ENCODE results near the gene LGALS7.
"Not testable (repeated sequence)": the region's sequence is repeated elsewhere in the genome, so short reads cannot be mapped to it uniquely, and the experiment has no call there.

Gene LGALS7

GRCh38 chr19:38813323-38813722 lies 40.0 kb upstream of the LGALS7 start:
- no peak for TF ChIP-seq CTCF (conservative IDR thresholded peaks at IDR 0.05; ENCODE audit: low read depth, low read length)
- no peak overlapping the region for H3K4me3 ChIP-seq (ENCODE audit: low read length)
- DNase-seq (ENCODE audit: low read depth) = no peak

- no peak within 1 kb of the TSS for H3K4me3 ChIP-seq (ENCODE audit: low read length)
- TF ChIP-seq CTCF (conservative IDR thresholded peaks at IDR 0.05; ENCODE audit: low read depth, low read length) = no peak
- DNase-seq (ENCODE audit: low read depth) = no peak
These were observed 39.6 kb upstream of the LGALS7 start, which contains the start of gene LGALS4 for GRCh38 chr19:38812841-38813320. Gene LGALS4 (minus strand): TSS chr19:38812945. CDS start chr19:38812886, 59 bp downstream.

- H3K4me3 ChIP-seq (ENCODE audit: low read length) = no peak overlapping the region
- no peak for DNase-seq (ENCODE audit: low read depth)
- TF ChIP-seq CTCF (conservative IDR thresholded peaks at IDR 0.05; ENCODE audit: low read depth, low read length) = no peak
These were observed 38.9 kb upstream of the LGALS7 start for GRCh38 chr19:38812009-38812840.

GRCh38 chr19:38809592-38810252 lies 36.4 kb upstream of the LGALS7 start:
- no peak overlapping the region for H3K4me3 ChIP-seq (ENCODE audit: low read length)
- DNase-seq (ENCODE audit: low read depth) = no peak
- TF ChIP-seq CTCF (conservative IDR thresholded peaks at IDR 0.05; ENCODE audit: low read depth, low read length) = no peak

GRCh38 chr19:38808741-38809140 lies 35.4 kb upstream of the LGALS7 start:
- TF ChIP-seq CTCF (conservative IDR thresholded peaks at IDR 0.05; ENCODE audit: low read depth, low read length) = no peak
- no peak for DNase-seq (ENCODE audit: low read depth)
- no peak overlapping the region for H3K4me3 ChIP-seq (ENCODE audit: low read length)

GRCh38 chr19:38807374-38808098 lies 34.2 kb upstream of the LGALS7 start:
- DNase-seq (ENCODE audit: low read depth) = peak; percentile 68
- H3K4me3 ChIP-seq (ENCODE audit: low read length) = not testable (repeated sequence)

GRCh38 chr19:38806371-38806770 lies 33.1 kb upstream of the LGALS7 start:
- DNase-seq (ENCODE audit: low read depth) = no peak
- no peak for TF ChIP-seq CTCF (conservative IDR thresholded peaks at IDR 0.05; ENCODE audit: low read depth, low read length)
- no peak overlapping the region for H3K4me3 ChIP-seq (ENCODE audit: low read length)
